Activated CD8-positive, alpha-beta memory T cell treated with anti-CD3 and anti-CD28 coated beads, Interleukin-2, amount 50 U/mL, for 48 hours (primary cell): ENCODE measurements around the gene ELMO1.

ENCODE experiments used
- DNase-seq: peaks from one replicate; pipeline ENCODE4 v3.0.0-alpha.2; 2020

ELMO1 gene

DNA sequence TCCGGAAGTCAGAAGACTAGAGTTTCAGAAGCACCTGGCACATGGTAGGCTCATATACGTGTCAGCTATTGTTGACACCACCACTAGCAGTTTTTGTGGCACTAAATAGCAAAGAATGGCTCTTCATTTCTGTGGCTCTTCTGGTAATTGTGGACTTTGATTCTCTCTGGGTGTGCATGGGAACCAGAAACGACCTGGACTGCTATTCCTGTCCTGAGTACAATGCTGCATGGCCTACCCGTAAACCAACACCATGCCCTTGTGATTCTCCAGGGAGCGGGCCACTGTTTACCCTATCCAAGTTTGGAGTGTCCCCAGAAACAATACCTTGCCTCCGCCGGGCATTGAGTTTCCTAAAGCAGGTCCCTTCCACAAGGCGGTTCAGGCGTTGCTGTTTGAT is 561.4 kb downstream of the ELMO1 start:
- DNase-seq: no peak

DNA sequence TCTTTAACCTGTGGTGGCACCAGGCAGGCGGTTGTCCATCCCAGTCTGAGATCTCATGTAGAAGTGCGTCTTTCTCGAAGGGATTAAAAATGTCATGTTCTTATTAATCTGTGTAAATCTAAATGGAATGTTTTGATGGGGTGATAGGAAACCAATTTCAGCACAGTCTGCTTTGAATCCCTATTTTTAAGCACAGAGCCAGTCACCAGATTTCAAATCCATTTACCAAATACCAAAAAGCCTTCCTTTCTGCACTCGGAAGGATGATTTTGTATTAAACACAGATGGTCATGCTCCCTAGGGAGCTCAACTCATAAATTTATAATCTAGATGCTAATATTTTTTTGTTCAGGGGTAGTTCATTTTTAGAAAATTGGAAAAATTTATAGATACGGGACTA is 563.8 kb downstream of the ELMO1 start:
- no peak for DNase-seq

DNA sequence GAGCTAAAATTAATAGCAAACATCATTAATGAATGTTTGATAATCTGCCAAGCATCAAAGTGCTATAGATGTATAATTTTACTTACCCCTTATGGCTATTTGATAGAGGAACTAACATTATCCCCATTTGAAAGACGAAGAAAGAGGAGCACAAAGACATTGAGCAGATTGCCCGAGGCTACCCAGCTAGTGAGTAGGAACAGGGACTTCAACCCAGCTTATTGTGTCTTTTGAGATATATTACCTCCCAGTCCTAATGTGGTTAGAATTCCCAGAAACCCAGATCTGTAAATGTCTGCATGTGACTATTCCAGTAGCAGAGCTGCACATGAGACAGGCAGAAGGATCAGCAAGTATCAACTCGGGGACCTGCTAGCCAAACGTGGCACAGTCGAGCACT is 564.3 kb downstream of the ELMO1 start:
- no peak for DNase-seq

DNA sequence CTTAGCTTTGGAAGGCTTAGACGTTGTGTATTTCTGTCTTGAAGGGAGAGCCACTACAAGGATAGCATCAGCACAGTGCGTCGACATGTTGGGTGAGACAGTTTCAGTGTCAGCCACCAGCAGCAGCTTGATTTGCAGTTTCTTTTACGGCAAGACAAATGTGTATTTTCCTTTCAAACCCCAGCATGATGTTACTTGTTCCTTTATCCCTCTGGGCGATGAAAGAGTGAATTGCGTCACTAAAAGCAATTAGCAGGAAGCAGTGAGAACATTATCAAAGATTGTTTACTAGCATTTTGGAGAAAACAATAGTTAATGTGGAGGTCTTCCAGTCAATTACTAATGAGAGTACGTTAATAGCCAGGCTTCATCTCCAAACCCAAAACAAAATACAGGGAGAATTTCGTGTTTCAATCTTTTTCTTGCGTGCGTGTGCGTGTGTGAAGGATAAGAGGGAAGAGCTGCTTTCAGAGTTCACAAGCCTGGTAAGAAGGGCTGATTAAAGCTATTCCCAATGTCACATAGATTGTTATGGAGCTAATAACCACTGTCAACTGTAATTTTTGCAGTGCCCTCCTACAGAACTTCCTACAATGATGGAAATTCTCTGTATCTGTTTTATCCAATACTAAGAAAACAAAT is 567.3 kb downstream of the ELMO1 start:
- DNase-seq: no peak

DNA sequence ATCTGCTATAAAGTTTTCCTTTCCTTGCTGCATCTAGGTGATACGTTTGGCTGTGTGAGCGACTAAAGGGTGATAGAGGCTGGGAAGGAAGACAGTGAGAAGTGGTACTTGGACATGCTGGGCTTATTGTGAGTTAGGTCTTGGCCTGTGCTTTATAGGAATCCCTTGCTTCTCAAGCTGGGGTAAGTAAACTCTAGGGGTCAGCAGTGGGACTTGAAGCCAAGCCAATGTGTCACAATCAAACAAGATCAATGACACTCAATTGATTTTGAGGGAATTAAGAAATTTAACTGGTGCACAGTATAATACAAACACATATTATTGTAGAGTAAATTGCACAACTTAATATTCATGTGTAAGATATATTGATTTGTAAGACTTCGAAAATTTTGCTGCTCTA is 568.6 kb downstream of the ELMO1 start:
- DNase-seq: no peak

DNA sequence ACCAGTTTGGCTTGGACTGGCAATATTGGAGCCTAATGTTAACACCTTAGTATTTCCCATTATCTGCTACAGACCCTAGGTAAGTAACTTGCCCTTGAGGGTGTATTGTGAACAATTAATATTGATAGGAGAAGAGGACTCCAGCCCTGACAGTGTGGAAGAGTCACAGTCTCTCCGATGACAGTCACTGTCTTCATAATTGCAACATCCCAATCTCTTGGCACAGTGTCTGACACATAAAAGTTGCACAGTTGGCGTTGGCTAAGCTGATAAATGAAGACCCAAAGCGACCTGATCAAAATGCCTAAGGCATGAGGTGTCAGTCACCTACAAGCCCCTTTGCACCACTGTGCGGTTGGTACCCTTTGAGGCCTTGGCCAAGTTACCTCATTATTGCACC is 569.6 kb downstream of the ELMO1 start:
- DNase-seq: no peak

DNA sequence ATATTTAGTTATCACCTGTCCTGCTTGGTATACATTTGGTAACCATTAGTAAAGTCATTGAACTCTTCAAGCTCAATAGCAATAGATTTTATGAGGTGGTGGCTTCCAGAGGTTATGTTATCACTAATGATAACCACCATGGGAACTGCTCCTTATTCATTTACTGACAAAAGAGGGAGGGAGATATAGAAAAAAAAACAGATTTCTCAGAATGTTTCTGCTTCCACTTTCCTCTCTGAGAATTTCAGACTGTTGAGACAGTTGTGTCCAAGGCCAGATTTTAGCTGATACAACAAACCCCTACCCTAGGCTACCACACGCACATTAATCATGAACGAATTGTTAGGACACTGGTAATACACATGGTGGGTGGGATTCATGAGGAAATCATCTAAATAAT is 570.4 kb downstream of the ELMO1 start:
- no peak for DNase-seq

DNA sequence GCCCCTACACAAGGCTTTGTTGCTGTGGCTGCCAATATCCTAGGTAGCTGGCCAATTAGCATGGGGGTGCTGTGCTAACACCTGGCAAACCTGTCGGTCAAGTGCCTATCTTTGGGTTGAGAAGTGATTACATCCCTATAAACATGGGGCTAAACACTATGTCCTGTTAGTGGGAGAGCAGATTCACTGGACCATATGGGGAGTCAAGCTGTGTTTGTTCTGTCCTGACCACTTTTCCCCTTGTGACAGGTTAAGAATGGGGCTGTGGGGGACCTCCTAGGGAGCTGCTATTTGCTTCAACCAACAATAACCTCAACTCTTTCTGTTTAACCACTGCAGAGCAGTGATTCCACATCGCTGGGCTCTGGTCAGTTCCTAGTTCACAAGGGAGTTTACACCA is 572.9 kb downstream of the ELMO1 start:
- no peak for DNase-seq

DNA sequence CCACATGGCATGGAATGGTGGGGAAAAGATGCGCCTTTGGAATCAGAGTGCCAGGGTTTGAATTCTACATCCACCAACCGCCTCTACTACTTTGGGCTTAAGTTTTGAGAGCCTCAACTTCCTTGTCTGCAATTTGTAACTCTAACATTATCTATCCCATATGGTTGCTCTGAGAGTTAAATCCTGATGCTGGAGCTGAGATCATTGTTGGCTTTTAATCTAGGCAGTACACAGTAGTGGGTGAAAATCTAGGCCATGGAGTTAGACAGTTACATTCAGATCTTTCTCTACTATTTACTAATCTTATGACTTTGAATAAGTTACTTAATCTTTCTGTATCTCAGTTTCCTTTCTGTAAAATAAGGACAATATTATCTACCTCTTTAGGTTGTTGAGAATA is 574.6 kb downstream of the ELMO1 start:
- DNase-seq: no peak

DNA sequence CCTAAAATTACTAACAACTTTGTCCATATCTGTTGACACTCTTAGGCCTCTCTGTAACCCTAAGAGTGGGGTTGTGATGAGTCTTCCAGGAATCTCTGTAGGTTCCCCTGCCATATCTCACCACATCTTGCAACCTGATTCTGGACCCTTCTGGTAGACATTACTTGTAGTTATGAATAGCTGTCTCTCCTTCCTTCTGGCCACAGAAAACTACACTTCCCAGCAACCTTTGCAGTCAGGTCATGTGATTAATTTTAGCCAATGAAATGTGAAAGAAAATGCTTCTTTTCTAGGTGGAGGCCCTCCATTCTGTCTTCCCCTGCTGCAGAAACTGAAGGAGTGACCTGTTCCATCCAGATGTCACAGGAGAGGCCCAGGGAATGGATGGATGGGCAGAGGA is 576.8 kb downstream of the ELMO1 start:
- no peak for DNase-seq

DNA sequence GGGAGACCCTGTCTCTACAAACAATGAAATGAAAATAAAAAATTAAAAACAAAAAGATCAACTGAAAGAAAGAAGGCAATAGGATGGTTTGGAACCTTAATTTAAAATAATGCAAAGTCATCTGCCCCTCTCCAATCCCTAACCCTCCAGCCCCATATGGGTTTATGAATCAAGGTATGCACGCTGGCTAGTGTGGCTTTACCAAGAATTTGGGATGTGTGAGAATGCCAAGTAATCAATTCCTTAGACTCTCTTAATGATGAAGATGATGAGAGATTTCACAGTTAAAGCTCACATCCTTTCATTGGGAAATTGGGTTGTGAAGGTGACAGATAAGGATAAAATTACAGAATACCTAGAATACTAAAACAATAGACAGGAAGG is 577.3 kb downstream of the ELMO1 start:
- DNase-seq: no peak

DNA sequence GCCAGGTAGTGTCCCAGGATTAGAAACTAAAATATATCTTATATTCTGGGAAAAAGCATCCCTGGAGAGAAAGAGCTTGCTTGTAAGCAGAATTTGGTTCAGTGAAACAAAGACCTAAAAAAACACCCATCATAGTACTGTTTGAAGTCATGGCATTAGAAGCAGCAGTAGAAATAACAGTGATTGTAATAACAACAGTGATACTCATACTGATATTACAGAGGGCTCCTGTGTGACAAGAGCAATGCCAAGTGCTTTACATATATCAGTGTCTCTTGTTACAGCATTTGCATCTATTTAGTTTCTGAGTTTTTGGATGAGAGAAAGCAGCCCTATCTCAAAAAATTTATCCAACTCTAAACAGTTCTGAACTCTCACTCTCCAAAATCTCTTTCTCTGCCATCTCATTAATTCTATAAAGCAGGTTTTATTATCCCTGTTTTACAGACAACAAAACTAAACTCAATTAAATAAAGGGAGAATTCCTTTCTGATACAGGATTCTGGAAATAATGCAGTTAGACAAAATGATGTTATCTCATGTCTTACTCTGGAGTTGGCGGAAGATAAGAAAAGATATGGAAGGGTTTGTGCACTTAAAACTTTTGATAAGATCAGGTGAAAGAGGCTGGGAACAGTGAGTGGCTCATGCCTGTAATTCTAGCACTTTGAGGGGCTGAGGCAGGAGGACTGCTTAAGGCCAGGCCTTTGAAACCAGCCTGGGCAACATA is 577.9 kb downstream of the ELMO1 start:
- no peak for DNase-seq

DNA sequence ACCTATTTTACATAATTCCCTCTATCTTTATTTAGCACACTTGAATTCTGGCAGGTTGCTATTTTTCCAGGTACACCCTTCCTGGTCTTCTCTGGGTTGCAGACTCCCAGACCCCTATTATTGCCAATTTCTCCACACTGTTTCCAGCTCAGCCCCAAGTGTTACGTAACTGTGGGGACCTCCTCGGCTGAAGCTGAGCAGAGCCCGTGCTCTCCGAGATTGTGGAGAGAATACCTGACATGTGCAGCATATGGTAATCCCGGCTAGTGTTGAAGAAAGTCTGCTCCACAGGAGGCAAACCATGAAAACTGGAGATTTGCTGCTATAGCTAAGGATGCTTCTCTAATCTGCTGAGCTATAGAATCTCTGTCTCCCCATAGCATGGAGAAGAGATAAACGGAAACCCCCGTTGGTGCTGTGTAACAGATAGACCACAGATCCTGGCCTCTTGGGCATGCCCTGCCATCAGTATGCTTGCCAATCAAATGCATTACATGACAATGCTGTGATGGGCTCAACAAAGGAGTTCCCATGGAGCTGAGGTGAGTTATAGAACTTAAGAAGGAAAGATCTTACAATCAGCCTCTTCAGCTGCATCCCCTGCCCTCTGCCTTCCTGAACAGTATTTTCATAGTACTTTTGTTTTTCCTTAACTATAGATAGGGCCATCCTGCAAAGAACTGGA is 579.8 kb downstream of the ELMO1 start:
- DNase-seq: no peak

DNA sequence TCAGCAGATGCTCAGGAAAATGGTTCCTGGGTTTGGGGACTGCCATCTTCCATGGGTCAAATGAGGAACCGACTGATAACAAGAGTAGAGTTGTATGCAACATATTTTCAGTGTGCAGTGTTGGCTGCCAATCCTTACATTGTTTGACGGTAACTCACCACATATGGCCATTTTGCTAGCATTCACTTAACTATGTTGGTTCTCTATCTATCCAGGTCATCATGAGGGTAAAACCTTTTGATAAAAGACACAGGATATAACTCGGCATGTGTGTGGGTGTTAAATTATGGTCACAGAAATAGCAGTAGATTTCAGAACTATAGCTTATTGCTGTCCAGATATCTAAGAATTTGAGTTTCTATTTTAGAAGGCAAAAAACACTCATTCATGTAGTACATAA is 583.6 kb downstream of the ELMO1 start:
- DNase-seq: no peak

DNA sequence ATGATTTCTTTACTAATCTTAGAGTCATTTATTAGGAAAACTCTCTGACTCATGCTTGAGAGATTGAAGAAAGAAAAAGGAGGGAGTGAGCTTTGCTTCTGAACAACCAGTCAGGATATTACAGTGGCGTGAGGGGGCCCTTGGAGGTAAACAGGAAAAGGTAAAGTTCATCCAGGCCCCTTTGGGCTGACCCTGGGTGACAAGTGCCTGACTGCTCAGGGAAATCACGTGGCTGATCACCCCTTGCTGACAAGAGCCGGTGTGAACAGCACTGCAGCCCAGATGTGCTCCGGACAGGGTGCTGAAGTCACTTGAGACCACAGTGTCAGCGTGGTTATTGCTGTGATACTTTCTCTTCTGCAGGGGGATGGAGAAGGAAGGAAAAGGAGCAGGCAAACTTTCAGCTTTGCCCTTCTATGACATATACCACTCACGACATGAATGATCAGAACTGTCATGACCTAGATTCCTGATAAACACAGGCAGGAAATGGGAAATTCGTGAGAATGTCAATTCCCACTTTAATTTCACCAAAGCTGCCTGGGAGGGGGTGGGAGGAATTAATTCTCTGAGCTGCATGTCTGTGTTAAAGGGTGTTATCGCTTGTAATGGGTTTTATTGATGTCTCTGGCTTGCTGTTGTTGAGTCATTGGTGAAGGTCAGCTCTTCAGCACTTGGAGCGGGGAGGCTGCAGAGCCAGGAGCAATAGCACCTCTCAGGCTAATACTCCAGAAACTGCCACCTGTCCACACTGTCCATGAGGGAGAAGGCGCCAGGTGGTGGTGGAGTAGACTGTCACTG is 584.6 kb downstream of the ELMO1 start:
- DNase-seq: no peak

DNA sequence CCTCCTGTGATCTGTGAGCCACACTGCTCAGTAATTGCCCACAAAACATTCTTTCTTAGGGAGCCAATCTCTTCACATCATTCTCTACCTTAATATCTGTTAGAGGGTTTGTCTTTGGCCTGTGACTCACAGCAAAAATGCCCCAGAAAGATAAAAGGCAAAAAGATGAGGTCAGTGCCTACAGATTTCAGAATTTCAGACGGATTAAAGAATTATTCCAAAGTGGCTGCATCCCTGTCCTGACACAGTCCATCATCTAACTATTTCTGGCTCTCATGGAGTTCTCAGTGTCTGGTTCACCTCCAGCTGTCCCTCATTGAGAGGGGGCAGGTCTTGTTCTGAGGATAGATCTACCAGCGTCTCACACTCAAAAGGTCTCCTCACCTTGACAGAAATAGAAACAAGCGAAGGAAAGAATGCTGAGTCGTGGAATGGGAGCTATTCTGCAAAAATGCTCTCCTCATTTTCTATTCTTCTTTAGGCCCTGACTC is 585.8 kb downstream of the ELMO1 start:
- no peak for DNase-seq

DNA sequence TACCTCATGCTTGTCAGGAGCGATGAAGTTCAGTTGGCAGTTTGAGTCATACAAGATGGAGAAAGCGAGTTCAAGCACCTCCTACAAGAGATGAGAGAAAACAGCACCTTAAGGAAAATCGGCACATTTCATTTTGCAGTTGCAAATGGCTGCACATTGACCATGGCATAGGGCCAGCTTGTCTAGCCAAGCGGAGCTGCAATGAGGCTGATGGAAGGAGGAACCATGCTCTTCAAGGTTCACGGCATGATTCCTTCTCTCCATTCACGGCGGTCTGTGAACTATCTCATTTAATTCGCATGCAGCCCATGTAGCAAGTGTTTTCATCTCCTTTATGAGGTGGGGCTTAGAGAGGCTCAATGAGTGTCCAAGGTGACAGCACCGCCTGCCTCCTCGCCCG is 587.0 kb downstream of the ELMO1 start:
- DNase-seq: no peak

DNA sequence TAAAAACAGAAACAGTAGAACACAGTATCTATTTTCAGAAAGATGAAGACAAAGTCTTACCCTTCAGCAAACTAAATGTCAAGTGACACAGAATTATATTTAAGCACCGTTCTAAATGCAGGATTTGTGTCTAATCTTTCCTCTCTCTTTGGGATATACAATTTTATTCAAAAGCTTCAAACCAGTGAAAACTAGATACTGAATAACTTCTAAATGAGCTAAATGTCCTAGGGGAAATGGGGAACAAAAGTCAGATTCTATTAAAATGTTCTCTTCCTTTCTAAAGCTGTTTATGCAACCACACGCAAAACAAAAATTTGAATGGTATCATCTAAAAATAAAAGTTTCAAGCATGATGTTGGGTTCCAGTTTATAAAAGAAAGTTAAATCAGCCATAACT is 588.0 kb downstream of the ELMO1 start:
- DNase-seq: no peak

DNA sequence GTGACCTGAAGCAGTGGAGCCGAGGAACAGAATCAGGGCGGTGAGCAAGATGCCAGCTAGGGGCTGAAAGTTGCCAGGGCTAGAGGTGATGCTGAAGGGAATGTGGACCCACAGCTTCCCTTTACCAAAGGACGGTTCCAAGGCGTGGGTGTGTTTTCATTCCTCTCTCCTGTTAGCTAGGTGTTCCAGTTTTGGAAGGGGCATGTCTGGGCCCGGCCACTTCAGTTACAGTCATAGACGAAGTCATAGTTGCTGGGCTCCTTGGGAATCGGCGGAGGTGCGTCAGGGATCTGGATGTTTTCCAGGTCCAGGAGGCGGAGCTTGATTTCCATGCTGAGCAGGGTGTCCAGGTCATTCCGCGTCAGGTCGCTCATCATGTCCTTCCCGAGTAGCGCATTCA is 593.3 kb downstream of the ELMO1 start:
- no peak for DNase-seq

DNA sequence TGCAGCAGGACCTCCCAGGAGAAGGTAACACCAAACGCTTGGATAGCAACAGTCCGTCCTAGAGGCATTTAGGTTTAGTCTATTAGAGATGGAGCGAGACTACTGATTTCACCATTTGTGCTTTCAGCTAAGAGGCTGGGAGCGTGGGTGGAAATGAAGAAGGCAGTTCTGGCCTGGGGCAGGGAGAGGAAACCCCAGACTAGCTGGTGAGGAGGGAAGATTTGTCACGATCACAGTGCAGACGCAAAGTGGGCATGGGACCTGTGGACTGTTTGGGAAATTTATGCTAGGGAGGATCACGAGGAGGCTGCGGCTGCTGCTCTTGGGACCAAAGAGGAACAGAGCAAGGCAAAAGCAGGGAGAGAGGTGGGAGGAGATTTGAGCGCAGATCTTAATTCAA is 594.0 kb downstream of the ELMO1 start:
- DNase-seq: no peak

DNA sequence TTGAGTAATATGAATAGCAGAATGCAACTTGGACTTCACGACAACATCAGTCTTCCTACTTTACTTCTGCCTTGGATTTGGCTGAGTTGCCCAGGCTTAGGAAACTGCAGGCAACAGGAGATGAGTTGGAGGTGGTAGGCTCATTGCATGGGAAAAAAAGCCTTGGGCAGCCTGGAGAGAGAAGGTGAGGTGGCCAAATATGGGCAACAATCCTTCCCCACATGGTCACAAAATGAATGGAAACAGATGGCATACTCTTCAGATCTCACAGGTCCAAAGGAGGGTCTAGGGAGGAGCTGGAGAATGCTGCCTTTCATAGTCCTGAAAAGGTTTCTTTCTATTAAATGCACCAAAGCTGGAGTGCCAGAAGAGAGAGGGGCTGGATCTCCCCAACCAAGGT is 595.7 kb downstream of the ELMO1 start:
- no peak for DNase-seq

DNA sequence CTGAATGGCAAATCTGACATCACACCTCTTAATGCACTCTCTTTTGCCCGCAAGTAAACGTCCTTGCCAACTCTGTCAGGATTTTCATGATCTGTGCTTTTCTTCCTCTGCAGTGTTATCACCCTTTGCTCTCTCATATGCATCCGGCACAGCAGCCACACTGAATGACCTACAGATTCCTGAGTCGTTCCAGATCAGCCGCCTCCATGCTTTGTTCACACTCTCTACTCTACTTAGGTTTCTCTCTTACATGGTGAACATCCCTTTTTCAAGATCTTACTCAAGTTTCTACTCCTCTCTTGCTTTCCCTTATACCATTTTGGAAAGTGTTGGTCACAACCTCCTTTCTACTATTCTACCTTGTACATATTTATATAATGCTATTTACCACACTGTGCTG is 596.6 kb downstream of the ELMO1 start:
- no peak for DNase-seq

DNA sequence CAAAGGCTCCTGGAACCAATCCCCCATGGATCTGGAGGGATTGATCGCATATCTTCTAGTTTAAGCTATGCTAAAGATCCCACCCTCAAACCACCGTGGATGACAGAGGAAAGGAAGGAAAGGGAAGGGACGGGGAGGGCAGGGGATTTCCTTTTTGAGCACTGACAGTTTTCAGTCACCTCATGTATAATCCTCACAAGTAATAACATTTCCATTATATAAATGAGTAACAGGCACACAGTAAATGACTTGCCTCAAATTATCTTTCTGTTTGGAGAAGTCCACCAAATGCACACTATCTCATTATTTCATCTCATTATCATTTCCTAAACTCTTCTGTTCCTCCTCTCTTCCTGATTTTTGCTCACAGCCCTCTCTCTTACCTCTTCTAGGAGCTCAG is 597.3 kb downstream of the ELMO1 start:
- DNase-seq: no peak

DNA sequence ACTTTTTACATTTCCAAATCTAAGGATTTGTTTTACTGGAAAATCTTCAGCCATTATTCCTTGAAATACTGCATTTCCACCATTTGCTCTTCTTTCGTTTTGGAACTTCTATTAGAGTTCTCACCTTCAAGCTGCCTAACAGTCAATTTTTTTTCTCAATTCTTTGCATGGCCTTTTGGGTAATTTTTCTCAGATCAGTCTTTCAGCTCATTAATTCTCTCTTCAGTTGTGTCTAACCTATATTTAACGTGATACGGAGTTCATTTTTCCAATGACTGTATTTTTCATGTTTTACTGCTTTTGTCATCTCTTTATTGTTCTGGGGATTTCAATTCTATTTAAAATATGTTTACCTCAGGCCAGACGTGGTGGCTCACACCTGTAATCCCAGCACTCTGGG is 600.7 kb downstream of the ELMO1 start:
- DNase-seq: no peak
